ENCODE data around the gene IPCEF1. TPM values are rescaled to one million over a fixed set of nuclear protein-coding genes. Genes with fewer than 3 reads are reported as not detected.

The IPCEF1 gene
- total RNA-seq, 1 donor from 2014 or later, result not detected

DNA sequence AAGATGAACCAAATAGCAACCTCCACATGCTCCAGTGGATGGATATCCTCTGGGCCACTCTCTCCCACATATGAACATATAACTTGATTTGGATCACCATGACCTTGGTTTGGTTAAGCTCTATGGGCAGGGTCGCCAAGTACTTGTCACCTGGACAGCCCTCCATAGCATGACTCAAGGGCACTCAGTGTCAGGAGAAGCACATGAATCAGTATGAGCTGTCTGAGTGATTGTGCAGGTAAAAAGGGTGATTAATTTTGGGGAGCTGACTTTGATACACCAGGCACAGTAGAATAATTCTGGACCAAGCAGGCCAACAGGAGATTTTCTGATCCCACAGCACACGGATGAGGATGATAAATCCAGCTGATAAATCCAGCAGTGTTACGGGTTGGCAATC is 243.2 kb downstream of the IPCEF1 start:
- no peaks in the 10 kb centered on the region for H3K36me3 Mint-ChIP-seq (ENCODE audit: low read depth)
- no peaks in the 10 kb centered on the region for H3K27me3 Mint-ChIP-seq (ENCODE audit: low read depth)
- no peak overlapping the region for H3K27ac Mint-ChIP-seq (ENCODE audit: unreplicated experiment)
- H3K9me3 Mint-ChIP-seq (ENCODE audit: low read depth), result no peaks in the 10 kb centered on the region
- no peak overlapping the region for H3K4me3 Mint-ChIP-seq (ENCODE audit: unreplicated experiment)
- TF ChIP-seq, protein P1, sequence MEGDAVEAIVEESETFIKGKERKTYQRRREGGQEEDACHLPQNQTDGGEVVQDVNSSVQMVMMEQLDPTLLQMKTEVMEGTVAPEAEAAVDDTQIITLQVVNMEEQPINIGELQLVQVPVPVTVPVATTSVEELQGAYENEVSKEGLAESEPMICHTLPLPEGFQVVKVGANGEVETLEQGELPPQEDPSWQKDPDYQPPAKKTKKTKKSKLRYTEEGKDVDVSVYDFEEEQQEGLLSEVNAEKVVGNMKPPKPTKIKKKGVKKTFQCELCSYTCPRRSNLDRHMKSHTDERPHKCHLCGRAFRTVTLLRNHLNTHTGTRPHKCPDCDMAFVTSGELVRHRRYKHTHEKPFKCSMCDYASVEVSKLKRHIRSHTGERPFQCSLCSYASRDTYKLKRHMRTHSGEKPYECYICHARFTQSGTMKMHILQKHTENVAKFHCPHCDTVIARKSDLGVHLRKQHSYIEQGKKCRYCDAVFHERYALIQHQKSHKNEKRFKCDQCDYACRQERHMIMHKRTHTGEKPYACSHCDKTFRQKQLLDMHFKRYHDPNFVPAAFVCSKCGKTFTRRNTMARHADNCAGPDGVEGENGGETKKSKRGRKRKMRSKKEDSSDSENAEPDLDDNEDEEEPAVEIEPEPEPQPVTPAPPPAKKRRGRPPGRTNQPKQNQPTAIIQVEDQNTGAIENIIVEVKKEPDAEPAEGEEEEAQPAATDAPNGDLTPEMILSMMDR (IDR thresholded peaks at IDR 0.05), result no peak
- H3K4me1 Mint-ChIP-seq (ENCODE audit: low read depth), result peaks cover 3% of the 10 kb centered on the region
- DNase-seq (ENCODE audit: low spot score), result no peak

- Mint-ChIP-seq H3K4me3 (ENCODE audit: unreplicated experiment) (no peak overlapping the region), H3K27me3 (ENCODE audit: low read depth) (no peaks in the 10 kb centered on the region), H3K36me3 (ENCODE audit: low read depth) (no peaks in the 10 kb centered on the region), H3K4me1 (ENCODE audit: low read depth) (peaks cover 3% of the 10 kb centered on the region), H3K27ac (ENCODE audit: unreplicated experiment) (no peak overlapping the region), H3K9me3 (ENCODE audit: low read depth) (no peaks in the 10 kb centered on the region)
- TF ChIP-seq, protein P1 (IDR thresholded peaks at IDR 0.05), result no peak
- DNase-seq (ENCODE audit: low spot score), result no peak
These were observed 244.3 kb downstream of the IPCEF1 start for GRCh38 chr6:154112181-154112809.

DNA sequence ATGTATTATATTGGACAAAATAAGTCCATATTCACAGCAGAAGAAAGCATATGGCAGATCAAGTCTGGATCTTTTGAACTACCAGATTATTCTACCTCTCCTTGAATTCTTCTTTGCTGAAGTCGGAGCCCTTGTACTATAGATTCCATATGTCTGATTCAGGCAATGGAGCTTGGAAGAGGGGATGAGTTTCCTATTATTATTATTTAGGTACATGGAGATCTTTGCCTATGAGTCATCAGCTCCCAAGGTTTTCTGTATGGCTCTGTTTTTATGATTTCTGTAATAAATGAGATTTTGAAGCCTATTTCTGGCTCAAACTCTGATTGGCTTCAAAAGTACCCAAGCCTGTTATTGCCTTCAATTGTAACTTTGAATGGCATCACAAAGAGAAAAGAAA is 245.6 kb downstream of the IPCEF1 start:
- no peaks in the 10 kb centered on the region for H3K36me3 Mint-ChIP-seq (ENCODE audit: low read depth)
- H3K4me1 Mint-ChIP-seq (ENCODE audit: low read depth), result peaks cover 3% of the 10 kb centered on the region
- no peak overlapping the region for H3K27ac Mint-ChIP-seq (ENCODE audit: unreplicated experiment)
- H3K27me3 Mint-ChIP-seq (ENCODE audit: low read depth), result no peaks in the 10 kb centered on the region
- TF ChIP-seq, protein P1 (IDR thresholded peaks at IDR 0.05), result no peak
- H3K4me3 Mint-ChIP-seq (ENCODE audit: unreplicated experiment), result no peak overlapping the region
- no peaks in the 10 kb centered on the region for H3K9me3 Mint-ChIP-seq (ENCODE audit: low read depth)
- DNase-seq (ENCODE audit: low spot score), result no peak

- Mint-ChIP-seq H3K36me3 (ENCODE audit: low read depth) (no peaks in the 10 kb centered on the region), H3K4me3 (ENCODE audit: unreplicated experiment) (no peak overlapping the region), H3K27me3 (ENCODE audit: low read depth) (no peaks in the 10 kb centered on the region), H3K4me1 (ENCODE audit: low read depth) (peaks cover 3% of the 10 kb centered on the region), H3K27ac (ENCODE audit: unreplicated experiment) (no peak overlapping the region), H3K9me3 (ENCODE audit: low read depth) (no peaks in the 10 kb centered on the region)
- DNase-seq (ENCODE audit: low spot score), result no peak
- TF ChIP-seq, protein P1 (IDR thresholded peaks at IDR 0.05), result no peak
These were observed 250.4 kb downstream of the IPCEF1 start for GRCh38 chr6:154106251-154106650.

Other genes starting within 250 kb of the IPCEF1 start
- gene CNKSR3, start 153.9 kb upstream of the IPCEF1 start, total RNA-seq, result 11.5 to 14.2 TPM (median 12.8 TPM) in 3 replicates